Purkinje cell (primary cell): ENCODE data around the gene HOXD1. TPM values are rescaled to one million over a fixed set of nuclear protein-coding genes. Genes with fewer than 3 reads are reported as not detected.

Source experiments
- polyA plus RNA-seq: library from polyadenylated mRNA; unstranded; fragments of >200 nt; fragmentation: Nextera tagmentation; gene quantifications from 2 replicates; pipeline ENCODE4 v1.2.1, GENCODE V29; 2014

HOXD1 gene
- not detected in 2 replicates for polyA plus RNA-seq

GRCh38 chr2:176187899-176188773 is at the start of gene HOXD1:
Gene HOXD1 (plus strand): TSS chr2:176188668. CDS start chr2:176188802, 134 bp downstream.

DNA sequence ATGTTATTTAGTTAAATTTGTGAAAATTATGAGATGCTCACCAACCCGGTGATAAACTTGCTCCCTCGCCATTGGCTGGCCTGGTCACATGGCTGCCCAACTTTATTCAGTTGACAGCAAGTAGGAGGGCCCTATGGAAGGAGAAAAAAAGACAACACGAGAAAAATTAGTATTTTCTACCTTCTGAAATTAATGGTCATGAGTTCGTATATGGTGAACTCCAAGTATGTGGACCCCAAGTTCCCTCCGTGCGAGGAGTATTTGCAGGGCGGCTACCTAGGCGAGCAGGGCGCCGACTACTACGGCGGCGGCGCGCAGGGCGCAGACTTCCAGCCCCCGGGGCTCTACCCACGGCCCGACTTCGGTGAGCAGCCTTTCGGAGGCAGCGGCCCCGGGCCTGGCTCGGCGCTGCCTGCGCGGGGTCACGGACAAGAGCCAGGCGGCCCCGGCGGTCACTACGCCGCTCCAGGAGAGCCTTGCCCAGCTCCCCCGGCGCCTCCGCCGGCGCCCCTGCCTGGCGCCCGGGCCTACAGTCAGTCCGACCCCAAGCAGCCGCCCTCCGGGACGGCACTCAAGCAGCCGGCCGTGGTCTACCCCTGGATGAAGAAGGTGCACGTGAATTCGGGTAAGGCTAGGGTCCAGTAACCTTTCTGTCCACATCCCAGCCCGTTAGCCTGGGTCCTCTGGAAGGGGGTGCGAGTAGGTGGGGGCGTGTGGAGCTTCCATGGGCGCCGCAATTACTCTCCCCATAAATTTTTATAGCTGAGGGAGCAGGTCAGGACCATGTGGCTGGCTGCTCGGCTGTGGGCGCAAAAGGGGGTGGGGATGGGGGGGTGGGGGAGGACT is 36.8 kb upstream of the HOXD1 start, which contains the start of gene HOXD4:
HOXD4 (plus strand) TSS at position 109 of the 846 bp plus-strand sequence; CDS start at position 193, 84 bp downstream.

DNA sequence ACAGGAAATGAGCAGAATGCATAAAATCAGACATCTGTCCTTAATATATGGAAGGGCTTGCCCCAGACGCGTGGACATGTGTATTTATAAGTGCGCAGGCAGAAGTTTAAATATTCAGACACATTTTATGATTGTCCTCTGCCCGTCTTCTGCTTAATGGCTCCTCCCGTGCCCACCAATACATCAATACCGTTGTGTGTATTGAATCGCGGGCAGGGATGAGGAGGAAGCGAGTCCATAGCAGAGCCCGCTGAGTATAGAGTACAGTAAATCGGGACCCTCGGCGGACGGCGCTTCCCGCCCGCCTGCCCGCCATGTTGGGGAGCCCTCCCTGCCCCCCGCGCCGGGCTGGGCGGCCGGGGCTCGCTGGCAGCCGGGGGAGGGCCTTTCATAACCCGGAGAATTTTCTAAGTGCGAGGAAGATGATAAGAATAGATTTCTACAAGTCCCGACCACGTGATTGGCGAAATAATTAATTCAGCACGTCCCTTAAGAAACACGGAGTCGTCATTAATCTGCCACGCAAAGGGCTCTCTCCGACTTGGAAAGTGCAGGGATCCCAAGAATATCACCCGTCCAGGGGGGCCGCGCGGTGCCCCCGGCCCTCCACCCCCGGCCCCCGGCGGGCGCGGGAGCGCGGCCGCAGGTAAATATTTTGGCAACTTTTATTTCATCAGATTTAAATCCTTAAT is 31.5 kb upstream of the HOXD1 start, which contains the start of gene HOXD3:
HOXD3 (plus strand) TSS at position 501 of the 692 bp plus-strand sequence. CDS start 11,808 bp downstream, outside the sequence.

Other genes with a start within 250 kb of the HOXD1 start
- gene LNPK, start 186.4 kb upstream of the HOXD1 start, polyA plus RNA-seq, result 42.4 and 54.5 TPM in 2 replicates
- gene EVX2, start 104.7 kb upstream of the HOXD1 start, polyA plus RNA-seq, result not detected in 2 replicates
- gene HOXD13, start 95.9 kb upstream of the HOXD1 start, polyA plus RNA-seq, result not detected in 2 replicates
- not detected in 2 replicates for gene HOXD12, start 88.9 kb upstream of the HOXD1 start, polyA plus RNA-seq
- gene HOXD11, start 81.4 kb upstream of the HOXD1 start, polyA plus RNA-seq, result not detected in 2 replicates
- not detected in 2 replicates for gene HOXD10, start 71.9 kb upstream of the HOXD1 start, polyA plus RNA-seq
- gene HOXD9, start 65.9 kb upstream of the HOXD1 start, polyA plus RNA-seq, result not detected in 2 replicates
- not detected in 2 replicates for gene HOXD8, start 59.0 kb upstream of the HOXD1 start, polyA plus RNA-seq
- gene HOXD4, start 37.1 kb upstream of the HOXD1 start, polyA plus RNA-seq, result not detected in 2 replicates
- not detected in 2 replicates for gene HOXD3, start 31.4 kb upstream of the HOXD1 start, polyA plus RNA-seq
- 193 and 215 TPM in 2 replicates for gene MTX2, start 80.8 kb downstream of the HOXD1 start, polyA plus RNA-seq